HepG2 (cell line): Measurements from ENCODE around the gene RASA4. TPM values are rescaled to one million over a fixed set of nuclear protein-coding genes. Genes with fewer than 3 reads are reported as not detected.
"Not testable (repeated sequence)": the region's sequence is repeated elsewhere in the genome, so short reads cannot be mapped to it uniquely, and the experiment has no call there.

Source experiments
- ATAC-seq: fragments of 200-7000 bp; cut with Tn5 transposase; 3 replicates; pipeline ENCODE4 v1.9.1; 2020; ENCODE audit warnings: mild to moderate bottlenecking, moderate library complexity
- BruUV-seq: library from RNA; stranded (reverse); fragments of 400-500 nt; replicated peaks from 2 replicates; lab custom pipeline; 2021; lab: Mats Ljungman, UMichigan
- CTCF ChIA-PET: fragments of 300-600 bp; formaldehyde crosslinking; extraction: SDS; loops from one replicate; lab custom pipeline; 2021; ENCODE audit warnings: low total read pairs, inconsistent platforms, low intra/inter-chr PET ratio; lab: Yijun Ruan, JAX
- POLR2A ChIA-PET: fragments of 350-600 bp; sonication (Branson Sonifier 250); formaldehyde crosslinking; loops from one replicate; lab custom pipeline; 2020; ENCODE audit warnings: antibody characterized with exemption, inconsistent platforms; lab: Yijun Ruan, JAX
- DNase-seq: peaks from one replicate; pipeline ENCODE4 v3.0.0-alpha.2; 2015; ENCODE audit warnings: low spot score
- FAIRE-seq: peaks from 3 replicates; lab custom pipeline; 2011; peaks lifted over from hg19 to GRCh38; lab: Jason Lieb, UNC
- H2AFZ ChIP-seq: one replicate; pipeline ENCODE4 v1.6.1; 2011; ENCODE audit warnings: low read length, inconsistent platforms
- H3K27ac ChIP-seq: fragments of 300-600 bp; 3 replicates; pipeline ENCODE4 v1.8.0; 2011; ENCODE audit warnings: mixed run types, mild to moderate bottlenecking, mixed read lengths, low read length, inconsistent platforms; ENCODE audit not compliant: insufficient read depth; ENCODE audit errors: extremely low read length
- H3K27me3 ChIP-seq, 2 experiments: fragments of 200-600 bp in 1 of 2; 2 replicates in 1 of 2; 3 replicates in 1 of 2; pipeline versions ENCODE4 v1.6.0 to v1.8.0; 2011; ENCODE audit warnings: low read length in 2 of 2, mild to moderate bottlenecking in 2 of 2, moderate library complexity in 2 of 2, inconsistent platforms in 1 of 2; ENCODE audit not compliant: insufficient read depth in 2 of 2, control insufficient read depth in 1 of 2
- H3K36me3 ChIP-seq, 2 experiments: fragments of 200-600 bp in 1 of 2; replicated peaks in 1 of 2; 2 replicates in 1 of 2; 3 replicates in 1 of 2; pipeline versions ENCODE4 v1.5.1 to v1.8.0; 2011; ENCODE audit warnings: low read length in 2 of 2, inconsistent platforms in 1 of 2; ENCODE audit not compliant: insufficient read depth in 2 of 2, control insufficient read depth in 1 of 2
- H3K4me1 ChIP-seq: 2 replicates; pipeline ENCODE4 v1.5.1; 2012; ENCODE audit warnings: low read length, inconsistent platforms; ENCODE audit not compliant: insufficient read depth
- H3K4me2 ChIP-seq: 2 replicates; pipeline ENCODE4 v1.6.0; 2011; ENCODE audit warnings: low read depth, low read length, inconsistent platforms
- H3K4me3 ChIP-seq, 3 experiments: fragments of 200-600 bp in 1 of 3; sonication (generic), shearing (Covaris generic) in 1 of 3; replicated peaks in 1 of 3; 2 replicates each; pipeline ENCODE4 v1.5.1; 2011 to 2016; ENCODE audit warnings: low read length in 3 of 3, inconsistent platforms in 2 of 3, low read depth in 2 of 3, mild to moderate bottlenecking in 2 of 3, control low read depth in 1 of 3, mixed read lengths in 1 of 3; ENCODE audit not compliant: insufficient read depth in 1 of 3
- H3K79me2 ChIP-seq: one replicate; pipeline ENCODE4 v1.6.1; 2011; ENCODE audit warnings: low read length, inconsistent platforms; ENCODE audit not compliant: insufficient read depth
- H3K9ac ChIP-seq: 2 replicates; pipeline ENCODE4 v1.6.0; 2011; ENCODE audit warnings: mild to moderate bottlenecking, low read depth, low read length, inconsistent platforms; ENCODE audit not compliant: insufficient read depth
- H3K9me3 ChIP-seq: 2 replicates; pipeline ENCODE4 v1.5.1; 2012; ENCODE audit warnings: mild to moderate bottlenecking, low read length
- H4K20me1 ChIP-seq: 2 replicates; pipeline ENCODE4 v1.6.0; 2011; ENCODE audit warnings: inconsistent platforms, mild to moderate bottlenecking, low read length, moderate library complexity; ENCODE audit not compliant: insufficient read depth
- NFAT5 ChIP-seq: sonication (generic); formaldehyde crosslinking; IDR thresholded peaks from 2 replicates; pipeline ENCODE4 v1.4.0; 2020; ENCODE audit warnings: missing genetic modification reagents
- RFXAP ChIP-seq: sonication (generic); formaldehyde crosslinking; IDR thresholded peaks from 2 replicates; pipeline ENCODE4 v1.4.0; 2020; ENCODE audit warnings: missing genetic modification reagents, borderline replicate concordance
- WGBS: methylation state at CpG from one replicate; pipeline ENCODE4 v1.1.6; 2017; ENCODE audit warnings: low lambda C conversion rate; 5-methylcytosine and 5-hydroxymethylcytosine counted together
- in situ Hi-C: cut with HindIII; loops from 2 replicates; pipeline ENCODE4 v1.10.0; 2017; ENCODE audit warnings: low pct_unique_long_range_greater_than_20kb; ENCODE audit not compliant: extremely low pct_ligation_motif_present
- intact Hi-C: fragments of 100-400 bp; cut with micrococcal nuclease; formaldehyde crosslinking; loops from one replicate; pipeline ENCODE4 v1.10.0; 2022; ENCODE audit not compliant: unreplicated experiment
- polyA plus RNA-seq, 8 experiments: library from polyadenylated mRNA; depleted of rRNA in 3 of 8; stranded (reverse) in 7 of 8; unstranded in 1 of 8; fragments of >200 nt; fragmentation: Illumina TruSeq in 4 of 8; extraction: Trizol in 4 of 8; gene quantifications; 2 replicates each; pipeline versions ENCODE4 v1.2.1 to v1.2.3, GENCODE V29; 2011 to 2016; ENCODE audit warnings: low read depth in 4 of 8, missing spikeins in 1 of 8, mixed read lengths in 1 of 8; ENCODE audit not compliant: insufficient read depth in 1 of 8
- total RNA-seq, 5 experiments: library from RNA; depleted of rRNA; stranded (reverse); fragments of >200 nt; fragmentation: Illumina TruSeq; extraction: Trizol; gene quantifications; 2 replicates each; pipeline ENCODE4 v1.2.3, GENCODE V29; 2016; ENCODE audit warnings: low read depth in 1 of 5

The RASA4 gene
- total and polyA plus RNA-seq, 2 of the 13 experiments (the other 11 are each of a cell fraction or from before 2014, with no cell fraction given), result 1.1 to 1.6 TPM

- 0 out of 2 replicates have a peak, but pooled peaks have one; percentile 71 for TF ChIP-seq NFAT5
- peak; percentile 71; the same call in 1 of the 2 replicates for TF ChIP-seq RFXAP
- TF ChIP-seq, all 625 proteins: peak for 137; not testable (repeated sequence) for 488
Observed at GRCh38 chr7:102572261-102573239, 44.0 kb downstream of the RASA4 start, which contains the start of gene POLR2J3 (continued).

- in situ Hi-C loops, BruUV-seq, H3K4me2 ChIP-seq, CTCF ChIA-PET, H3K9me3 ChIP-seq, H2AFZ ChIP-seq, ATAC-seq, H3K36me3 ChIP-seq, H3K4me3 ChIP-seq, H3K27me3 ChIP-seq, DNase-seq, FAIRE-seq, H3K9ac ChIP-seq, H3K27ac ChIP-seq, intact Hi-C loops, H4K20me1 ChIP-seq, H3K79me2 ChIP-seq, H3K4me1 ChIP-seq, POLR2A ChIA-PET: not testable (repeated sequence)
- WGBS, result no CpG with 5 or more reads among the region's 11 CpGs
Observed at GRCh38 chr7:102568620-102569019, 47.9 kb downstream of the RASA4 start.

- H3K36me3 ChIP-seq, H3K4me1 ChIP-seq, CTCF ChIA-PET, H4K20me1 ChIP-seq, DNase-seq, H3K9me3 ChIP-seq, intact Hi-C loops, H3K79me2 ChIP-seq, in situ Hi-C loops, H3K27ac ChIP-seq, POLR2A ChIA-PET, H2AFZ ChIP-seq, H3K4me2 ChIP-seq, BruUV-seq, H3K27me3 ChIP-seq, H3K4me3 ChIP-seq, H3K9ac ChIP-seq, FAIRE-seq: not testable (repeated sequence)
- WGBS, result no CpG with 5 or more reads among the region's 6 CpGs
- peak; percentile 39 for ATAC-seq
Observed at GRCh38 chr7:102550808-102551422, 65.6 kb downstream of the RASA4 start, which contains the start of gene SPDYE2. SPDYE2 (plus strand) TSS chr7:102551226; CDS start chr7:102553256, 2,030 bp downstream.
